MG63 (cell line): ENCODE data around the gene KRTAP10-4. TPM values are rescaled to one million over a fixed set of nuclear protein-coding genes. Genes with fewer than 3 reads are reported as not detected.
"Not testable (repeated sequence)": the region's sequence is repeated elsewhere in the genome, so short reads cannot be mapped to it uniquely, and the experiment has no call there.

ENCODE experiments used
- DNase-seq: peaks from one replicate; pipeline ENCODE4 v3.0.0-alpha.2; 2020
- H3K27me3 ChIP-seq: fragments of 250-450 bp; sonication (Bioruptor Pico); 2 replicates; pipeline ENCODE4 v1.5.1; 2020; ENCODE audit warnings: mild to moderate bottlenecking, moderate library complexity
- H3K36me3 ChIP-seq: fragments of 250-450 bp; sonication (Bioruptor Pico); 2 replicates; pipeline ENCODE4 v1.5.1; 2020; ENCODE audit warnings: mild to moderate bottlenecking, moderate library complexity
- H3K4me3 ChIP-seq: fragments of 250-450 bp; sonication (Bioruptor Pico); 2 replicates; pipeline ENCODE4 v1.5.1; 2020; ENCODE audit warnings: mild to moderate bottlenecking, moderate library complexity
- H3K9me3 ChIP-seq: fragments of 250-450 bp; sonication (Bioruptor Pico); 2 replicates; pipeline ENCODE4 v1.5.1; 2020; ENCODE audit warnings: mild to moderate bottlenecking, moderate library complexity
- total RNA-seq: library from RNA; depleted of rRNA; stranded (reverse); fragments of >200 nt; shearing (Covaris generic); gene quantifications from 2 replicates; pipeline ENCODE4 v1.2.3, GENCODE V29; 2014; ENCODE audit warnings: low replicate concordance

Gene KRTAP10-4
- total RNA-seq, 1 experiment from 2014 or later: not detected

- no peak for DNase-seq
- H3K36me3 ChIP-seq: no peaks in the 10 kb centered on the region
- H3K9me3 ChIP-seq: no peaks in the 10 kb centered on the region
Measured at GRCh38 chr21:44598061-44598460, 24.5 kb downstream of the KRTAP10-4 start.

GRCh38 chr21:44599264-44600029 lies 25.9 kb downstream of the KRTAP10-4 start:
- H3K27me3 ChIP-seq: peaks cover 18% of the 10 kb centered on the region
- no peaks in the 10 kb centered on the region; the same call in 1 of the 2 replicates for H3K9me3 ChIP-seq
- no peak for DNase-seq

More at GRCh38 chr21:44598061-44598460, 24.5 kb downstream of the KRTAP10-4 start:
- Histone ChIP-seq H3K27me3 (peaks cover 11% of the 10 kb centered on the region; the same call in 1 of the 2 replicates), H3K4me3 (no peak overlapping the region)

GRCh38 chr21:44600118-44600978 lies 26.8 kb downstream of the KRTAP10-4 start, which contains the start of gene KRTAP10-7:
Gene KRTAP10-7 (plus strand): TSS chr21:44600597. CDS start chr21:44600622, 25 bp downstream.
- not testable (repeated sequence) for H3K4me3 ChIP-seq, H3K36me3 ChIP-seq, DNase-seq, H3K9me3 ChIP-seq
- peaks cover 23% of the 10 kb centered on the region for H3K27me3 ChIP-seq

More at GRCh38 chr21:44599264-44600029, 25.9 kb downstream of the KRTAP10-4 start:
- Histone ChIP-seq H3K4me3 (no peak overlapping the region), H3K36me3 (no peaks in the 10 kb centered on the region)

GRCh38 chr21:44601091-44601490 lies 27.6 kb downstream of the KRTAP10-4 start:
- DNase-seq: peak; percentile 63
- H3K9me3 ChIP-seq: not testable (repeated sequence)
- peaks cover 17% of the 10 kb centered on the region for H3K27me3 ChIP-seq

GRCh38 chr21:44601596-44602462 lies 28.3 kb downstream of the KRTAP10-4 start:
- Histone ChIP-seq H3K36me3 (no peaks in the 10 kb centered on the region), H3K4me3 (no peak overlapping the region), H3K9me3 (peaks cover 8% of the 10 kb centered on the region), H3K27me3 (peaks cover 20% of the 10 kb centered on the region)
- no peak for DNase-seq

More at GRCh38 chr21:44601091-44601490, 27.6 kb downstream of the KRTAP10-4 start:
- not testable (repeated sequence) for H3K4me3 ChIP-seq, H3K36me3 ChIP-seq

GRCh38 chr21:44602463-44602850 lies 28.9 kb downstream of the KRTAP10-4 start:
- no peaks in the 10 kb centered on the region for H3K36me3 ChIP-seq
- DNase-seq: no peak
- no peak overlapping the region for H3K4me3 ChIP-seq
- H3K9me3 ChIP-seq: peaks cover 9% of the 10 kb centered on the region
- H3K27me3 ChIP-seq: peaks cover 27% of the 10 kb centered on the region

- no peak for DNase-seq
- Histone ChIP-seq H3K27me3 (peaks cover 34% of the 10 kb centered on the region), H3K9me3 (peaks cover 12% of the 10 kb centered on the region), H3K4me3 (no peak overlapping the region), H3K36me3 (no peaks in the 10 kb centered on the region)
Measured at GRCh38 chr21:44603109-44603875, 29.8 kb downstream of the KRTAP10-4 start.

GRCh38 chr21:44603911-44604310 lies 30.4 kb downstream of the KRTAP10-4 start:
- no peak for DNase-seq

GRCh38 chr21:44606495-44606894 lies 33.0 kb downstream of the KRTAP10-4 start:
- Histone ChIP-seq H3K4me3 (no peak overlapping the region), H3K9me3 (peaks cover 27% of the 10 kb centered on the region), H3K27me3 (peaks cover 35% of the 10 kb centered on the region), H3K36me3 (no peaks in the 10 kb centered on the region)
- no peak for DNase-seq

More at GRCh38 chr21:44603911-44604310, 30.4 kb downstream of the KRTAP10-4 start:
- Histone ChIP-seq H3K4me3 (no peak overlapping the region), H3K9me3 (peaks cover 13% of the 10 kb centered on the region), H3K36me3 (no peaks in the 10 kb centered on the region), H3K27me3 (peaks cover 35% of the 10 kb centered on the region)

GRCh38 chr21:44609193-44609592 lies 35.7 kb downstream of the KRTAP10-4 start:
- peaks cover 32% of the 10 kb centered on the region for H3K9me3 ChIP-seq
- no peak for DNase-seq
- H3K36me3 ChIP-seq: no peaks in the 10 kb centered on the region
- H3K4me3 ChIP-seq: no peak overlapping the region
- H3K27me3 ChIP-seq: peaks cover 30% of the 10 kb centered on the region

GRCh38 chr21:44610157-44610843 lies 36.8 kb downstream of the KRTAP10-4 start:
- H3K4me3 ChIP-seq, DNase-seq, H3K36me3 ChIP-seq: not testable (repeated sequence)
- H3K9me3 ChIP-seq: peaks cover 30% of the 10 kb centered on the region
- peaks cover 28% of the 10 kb centered on the region for H3K27me3 ChIP-seq

- no peak overlapping the region for H3K4me3 ChIP-seq
- no peak for DNase-seq
- H3K36me3 ChIP-seq: no peaks in the 10 kb centered on the region
- peaks cover 27% of the 10 kb centered on the region for H3K9me3 ChIP-seq
- H3K27me3 ChIP-seq: peaks cover 32% of the 10 kb centered on the region
Measured at GRCh38 chr21:44611551-44611950, 38.0 kb downstream of the KRTAP10-4 start.

GRCh38 chr21:44612029-44612486 lies 38.5 kb downstream of the KRTAP10-4 start, which contains the start of gene KRTAP10-8:
Gene KRTAP10-8 (plus strand): TSS chr21:44612079. CDS start chr21:44612101, 22 bp downstream.
- H3K36me3 ChIP-seq: no peaks in the 10 kb centered on the region
- no peak within 1 kb of the TSS for H3K4me3 ChIP-seq
- DNase-seq: no peak
- H3K9me3 ChIP-seq: peaks cover 23% of the 10 kb centered on the region
- H3K27me3 ChIP-seq: peaks cover 32% of the 10 kb centered on the region

- Histone ChIP-seq H3K9me3 (peaks cover 19% of the 10 kb centered on the region), H3K27me3 (peaks cover 26% of the 10 kb centered on the region), H3K36me3 (no peaks in the 10 kb centered on the region), H3K4me3 (no peak overlapping the region)
- no peak for DNase-seq
Measured at GRCh38 chr21:44612669-44613229, 39.2 kb downstream of the KRTAP10-4 start.
